D721Med (cell line): ENCODE measurements around the gene WNT10A.

Experiments
- DNase-seq: peaks from one replicate; pipeline ENCODE4 v3.0.0; 2011; ENCODE audit warnings: low spot score; ENCODE audit not compliant: insufficient read length
- FAIRE-seq: peaks from 2 replicates; lab custom pipeline; 2011; peaks lifted over from hg19 to GRCh38; lab: Jason Lieb, UNC
- TF ChIP-seq, protein P1 (sequence below): IDR thresholded peaks from 2 replicates; pipeline ENCODE4 v1.5.1; 2012; ENCODE audit warnings: mild to moderate bottlenecking, control low read depth; ENCODE audit not compliant: insufficient read depth; ENCODE audit errors: missing control alignments

The WNT10A gene

DNA sequence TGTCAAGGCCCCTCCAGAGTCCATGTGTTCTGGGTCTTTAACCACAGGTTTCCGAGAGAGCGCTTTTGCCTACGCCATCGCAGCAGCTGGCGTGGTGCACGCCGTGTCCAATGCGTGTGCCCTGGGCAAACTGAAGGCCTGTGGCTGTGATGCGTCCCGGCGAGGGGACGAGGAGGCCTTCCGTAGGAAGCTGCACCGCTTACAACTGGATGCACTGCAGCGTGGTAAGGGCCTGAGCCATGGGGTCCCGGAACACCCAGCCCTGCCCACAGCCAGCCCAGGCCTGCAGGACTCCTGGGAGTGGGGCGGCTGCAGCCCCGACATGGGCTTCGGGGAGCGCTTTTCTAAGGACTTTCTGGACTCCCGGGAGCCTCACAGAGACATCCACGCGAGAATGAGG, 9.3 kb downstream of the WNT10A start:
- DNase-seq, result peak; percentile 4
- no peak for FAIRE-seq
- TF ChIP-seq, protein P1, sequence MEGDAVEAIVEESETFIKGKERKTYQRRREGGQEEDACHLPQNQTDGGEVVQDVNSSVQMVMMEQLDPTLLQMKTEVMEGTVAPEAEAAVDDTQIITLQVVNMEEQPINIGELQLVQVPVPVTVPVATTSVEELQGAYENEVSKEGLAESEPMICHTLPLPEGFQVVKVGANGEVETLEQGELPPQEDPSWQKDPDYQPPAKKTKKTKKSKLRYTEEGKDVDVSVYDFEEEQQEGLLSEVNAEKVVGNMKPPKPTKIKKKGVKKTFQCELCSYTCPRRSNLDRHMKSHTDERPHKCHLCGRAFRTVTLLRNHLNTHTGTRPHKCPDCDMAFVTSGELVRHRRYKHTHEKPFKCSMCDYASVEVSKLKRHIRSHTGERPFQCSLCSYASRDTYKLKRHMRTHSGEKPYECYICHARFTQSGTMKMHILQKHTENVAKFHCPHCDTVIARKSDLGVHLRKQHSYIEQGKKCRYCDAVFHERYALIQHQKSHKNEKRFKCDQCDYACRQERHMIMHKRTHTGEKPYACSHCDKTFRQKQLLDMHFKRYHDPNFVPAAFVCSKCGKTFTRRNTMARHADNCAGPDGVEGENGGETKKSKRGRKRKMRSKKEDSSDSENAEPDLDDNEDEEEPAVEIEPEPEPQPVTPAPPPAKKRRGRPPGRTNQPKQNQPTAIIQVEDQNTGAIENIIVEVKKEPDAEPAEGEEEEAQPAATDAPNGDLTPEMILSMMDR, result no peak

DNA sequence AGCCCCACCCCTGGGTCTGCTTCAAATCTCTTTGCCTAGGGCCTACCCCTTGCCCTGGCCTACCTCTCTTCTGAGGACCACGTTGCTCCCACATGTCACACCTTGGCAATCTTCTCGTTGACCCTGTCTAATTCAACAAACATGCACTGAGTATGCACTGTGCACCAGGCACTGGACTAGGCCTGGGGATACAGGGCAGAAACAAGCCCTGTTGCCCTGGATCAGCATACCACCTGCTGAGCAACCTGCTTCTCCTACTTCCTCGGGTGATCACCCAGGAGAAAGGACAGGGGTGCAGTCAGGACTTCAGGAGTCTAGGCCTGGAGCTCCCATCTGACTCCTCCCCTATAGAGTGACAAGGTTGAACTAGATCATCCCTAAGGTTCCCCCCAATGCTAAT, 9.7 kb downstream of the WNT10A start:
- FAIRE-seq (no peak), DNase-seq (no peak)
- TF ChIP-seq, protein P1, result no peak

DNA sequence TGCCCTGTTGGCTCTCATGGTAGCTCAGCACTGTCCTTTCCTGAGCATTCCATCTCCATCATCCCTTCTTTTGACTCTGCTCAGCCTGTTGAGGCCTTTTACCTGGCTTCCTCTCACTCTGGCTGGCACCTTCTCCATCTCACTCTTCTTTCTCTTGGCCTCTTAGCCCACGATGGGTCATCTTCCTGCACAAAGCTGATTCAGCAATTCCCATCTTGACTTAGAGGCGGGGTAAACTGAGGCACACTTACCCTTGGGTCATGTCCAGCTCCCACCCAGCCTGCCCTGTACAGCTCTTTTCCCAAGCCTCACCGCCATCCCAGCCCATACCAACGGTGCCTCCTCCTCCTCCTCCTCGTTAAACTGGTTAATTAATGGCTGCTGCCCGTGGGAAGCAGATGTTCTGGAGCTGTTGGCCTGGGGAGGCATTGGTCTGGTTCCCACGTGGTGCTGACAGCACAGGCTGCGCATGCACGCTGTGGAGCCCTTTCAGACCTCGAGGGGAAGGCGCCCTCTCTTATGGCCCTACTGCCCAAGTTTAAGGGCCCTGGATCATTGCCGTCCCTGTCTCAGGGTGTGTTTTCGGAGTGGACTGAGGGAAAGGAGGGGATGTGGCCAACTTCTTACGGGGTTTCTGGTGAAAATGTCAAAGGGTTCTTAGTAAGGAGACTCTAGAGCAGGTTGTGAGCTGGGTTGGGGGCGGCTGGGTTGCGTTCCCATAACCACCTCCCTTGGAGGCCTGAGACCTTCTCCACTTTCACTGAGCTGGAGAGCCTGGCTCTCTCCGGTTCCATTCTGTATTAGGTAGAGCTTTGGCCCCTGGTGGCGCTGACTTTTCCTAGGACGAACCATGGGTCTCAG, 10.9 kb downstream of the WNT10A start:
- FAIRE-seq (no peak), DNase-seq (no peak)
- TF ChIP-seq, protein P1, result no peak

DNA sequence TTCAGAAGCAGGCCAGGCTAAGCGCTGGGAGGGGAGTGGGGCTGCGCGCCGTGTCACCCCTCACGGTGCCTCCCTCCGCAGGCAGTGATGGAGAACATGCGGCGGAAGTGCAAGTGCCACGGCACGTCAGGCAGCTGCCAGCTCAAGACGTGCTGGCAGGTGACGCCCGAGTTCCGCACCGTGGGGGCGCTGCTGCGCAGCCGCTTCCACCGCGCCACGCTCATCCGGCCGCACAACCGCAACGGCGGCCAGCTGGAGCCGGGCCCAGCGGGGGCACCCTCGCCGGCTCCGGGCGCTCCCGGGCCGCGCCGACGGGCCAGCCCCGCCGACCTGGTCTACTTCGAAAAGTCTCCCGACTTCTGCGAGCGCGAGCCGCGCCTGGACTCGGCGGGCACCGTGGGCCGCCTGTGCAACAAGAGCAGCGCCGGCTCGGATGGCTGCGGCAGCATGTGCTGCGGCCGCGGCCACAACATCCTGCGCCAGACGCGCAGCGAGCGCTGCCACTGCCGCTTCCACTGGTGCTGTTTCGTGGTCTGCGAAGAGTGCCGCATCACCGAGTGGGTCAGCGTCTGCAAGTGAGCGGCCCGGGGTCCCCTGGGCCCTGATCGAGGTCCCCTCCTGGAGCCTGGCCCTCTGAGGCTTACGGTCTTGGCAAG, 12.2 kb downstream of the WNT10A start:
- TF ChIP-seq, protein P1, result peak; percentile 58
- DNase-seq, result peak; percentile 77
- no peak for FAIRE-seq

DNA sequence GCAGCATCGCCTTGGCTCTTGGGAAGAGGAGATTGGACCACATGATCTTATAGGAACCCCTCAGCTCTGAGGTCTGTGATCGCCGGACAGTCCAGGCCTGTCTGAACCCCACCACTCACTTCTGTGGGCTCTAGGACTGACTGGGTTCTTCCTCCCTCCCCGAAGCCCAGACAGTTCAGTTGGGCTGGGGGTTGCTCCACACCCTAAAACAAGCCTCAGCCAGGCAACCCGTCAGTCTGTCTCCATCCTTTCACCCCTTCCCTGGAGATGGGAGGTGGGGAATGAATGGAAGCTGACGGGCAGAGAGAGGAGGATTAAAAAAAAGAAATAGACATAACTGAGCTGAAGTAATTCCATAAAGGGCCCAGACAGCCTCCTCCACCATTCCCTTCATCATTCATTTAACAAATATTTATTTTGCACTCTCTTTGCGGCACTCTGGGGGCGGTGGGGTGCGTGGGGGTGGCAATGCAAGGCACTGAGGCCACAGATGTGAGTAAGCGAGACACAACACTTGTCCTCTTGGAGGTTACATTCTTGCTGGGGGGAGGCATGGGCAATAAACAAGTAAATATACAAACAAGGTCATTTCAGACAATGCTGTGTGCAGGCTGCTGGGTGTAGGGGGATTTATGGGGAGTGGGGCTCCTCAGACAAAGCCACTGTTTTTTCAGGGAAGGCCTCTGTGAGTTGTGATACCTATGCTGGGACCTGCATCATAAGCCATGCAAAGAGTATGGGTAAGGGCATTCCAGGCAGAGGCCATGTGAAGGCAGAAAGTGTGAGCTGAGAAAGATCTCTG, 12.9 kb downstream of the WNT10A start:
- TF ChIP-seq, protein P1, result no peak
- FAIRE-seq, result no peak
- DNase-seq, result no peak

DNA sequence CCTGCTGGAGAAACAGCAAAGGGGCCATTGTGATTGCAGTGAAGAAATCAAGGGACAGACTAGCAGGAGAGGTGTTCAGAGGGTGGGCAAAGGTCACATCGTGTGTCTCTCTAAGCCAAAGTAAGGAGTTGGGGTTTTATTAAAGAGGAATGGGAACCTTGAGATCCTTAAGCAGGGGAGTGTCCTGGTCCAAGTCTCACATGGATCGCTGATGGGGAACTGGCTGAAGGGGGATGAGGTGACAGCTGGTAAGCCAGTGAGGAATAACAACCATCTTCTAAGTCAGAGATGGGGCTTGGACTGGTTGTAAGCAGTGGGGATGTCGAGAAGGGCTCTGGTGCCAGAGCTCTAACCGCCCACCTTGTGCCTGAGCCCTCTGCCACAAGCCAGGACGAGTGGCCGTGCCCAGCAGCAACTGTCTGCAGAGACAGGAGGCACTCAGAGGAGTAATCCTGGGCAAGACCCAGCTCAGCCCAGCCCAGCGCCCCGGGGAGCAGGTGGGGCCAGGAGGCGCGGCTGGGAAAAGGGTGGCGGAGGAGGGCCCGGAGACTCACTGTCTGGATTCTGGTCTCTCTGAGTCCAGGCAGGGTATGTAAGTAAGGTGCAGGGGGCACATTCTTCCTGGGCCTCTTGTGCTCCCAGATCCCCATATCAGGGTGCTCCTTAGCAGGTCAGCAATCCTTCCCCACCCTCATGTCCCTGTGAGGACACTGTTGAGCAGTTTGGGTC, 13.7 kb downstream of the WNT10A start:
- TF ChIP-seq, protein P1, result no peak
- no peak for DNase-seq
- FAIRE-seq, result no peak
